GM23248 (cell line): ENCODE data around the gene SDR42E2. TPM values are rescaled to one million over a fixed set of nuclear protein-coding genes. Genes with fewer than 3 reads are reported as not detected.

Experiments used
- DNase-seq: peaks from one replicate; pipeline ENCODE4 v3.0.0-alpha.2; 2015
- H2AFZ ChIP-seq: fragments of 200-600 bp; sonication (generic); 2 replicates; pipeline ENCODE4 v1.6.1; 2016; ENCODE audit warnings: antibody characterized with exemption
- H3F3A ChIP-seq: fragments of 200-600 bp; sonication (generic); 2 replicates; pipeline ENCODE4 v1.6.1; 2016; ENCODE audit warnings: mild to moderate bottlenecking, antibody characterized with exemption, mixed run types; ENCODE audit not compliant: insufficient read depth
- H3K27ac ChIP-seq: fragments of 200-600 bp; sonication (generic); 2 replicates; pipeline ENCODE4 v1.5.1; 2016; ENCODE audit warnings: mild to moderate bottlenecking
- H3K27me3 ChIP-seq: fragments of 200-600 bp; sonication (generic); replicated peaks from 2 replicates; pipeline ENCODE4 v1.6.1; 2016; ENCODE audit warnings: mild to moderate bottlenecking; ENCODE audit not compliant: insufficient read depth
- H3K36me3 ChIP-seq: fragments of 200-600 bp; sonication (generic); 2 replicates; pipeline ENCODE4 v1.6.1; 2016; ENCODE audit warnings: low read depth, mild to moderate bottlenecking
- H3K4me1 ChIP-seq: fragments of 200-600 bp; sonication (generic); 2 replicates; pipeline ENCODE4 v1.6.1; 2016; ENCODE audit warnings: mild to moderate bottlenecking; ENCODE audit not compliant: insufficient read depth
- H3K4me2 ChIP-seq: fragments of 200-600 bp; sonication (generic); one replicate; pipeline ENCODE4 v1.6.1; 2016; ENCODE audit warnings: mild to moderate bottlenecking; ENCODE audit not compliant: unreplicated experiment
- H3K4me3 ChIP-seq: fragments of 200-600 bp; sonication (generic); 2 replicates; pipeline ENCODE4 v1.5.1; 2016; ENCODE audit warnings: mild to moderate bottlenecking
- H3K79me2 ChIP-seq: fragments of 200-600 bp; sonication (generic); 2 replicates; pipeline ENCODE4 v1.6.1; 2016; ENCODE audit warnings: mild to moderate bottlenecking; ENCODE audit not compliant: insufficient read depth
- H3K9ac ChIP-seq: fragments of 200-600 bp; sonication (generic); 2 replicates; pipeline ENCODE4 v1.6.1; 2016; ENCODE audit warnings: mild to moderate bottlenecking
- H3K9me2 ChIP-seq: fragments of 200-600 bp; sonication (generic); 2 replicates; pipeline ENCODE4 v1.6.1; 2016; ENCODE audit warnings: mixed run types, mild to moderate bottlenecking, moderate library complexity; ENCODE audit not compliant: insufficient read depth
- H3K9me3 ChIP-seq: fragments of 200-600 bp; sonication (generic); one replicate; pipeline ENCODE4 v1.6.1; 2017; ENCODE audit warnings: low read depth
- H4K20me1 ChIP-seq: fragments of 200-600 bp; sonication (generic); 2 replicates; pipeline ENCODE4 v1.6.0; 2016; ENCODE audit not compliant: insufficient read depth
- EZH2 ChIP-seq: fragments of 200-600 bp; sonication (generic); IDR thresholded peaks from 2 replicates; pipeline ENCODE4 v1.6.1; 2018; ENCODE audit warnings: antibody characterized with exemption, mild to moderate bottlenecking; ENCODE audit not compliant: insufficient read depth, poor library complexity, severe bottlenecking
- EZH2phosphoT487 ChIP-seq: fragments of 200-600 bp; sonication (generic); IDR thresholded peaks from 2 replicates; pipeline ENCODE4 v1.6.1; 2018; ENCODE audit warnings: antibody characterized with exemption, moderate library complexity, mild to moderate bottlenecking, low read depth; ENCODE audit not compliant: insufficient read depth
- WGBS, 2 experiments: methylation state at CpG; one replicate each; pipeline ENCODE4 v1.1.6; 2015 to 2017; ENCODE audit warnings: low lambda C conversion rate in 2 of 2, low coverage in 1 of 2; ENCODE audit errors: missing lambda C conversion rate in 2 of 2; 5-methylcytosine and 5-hydroxymethylcytosine counted together
- in situ Hi-C: fragments of 300-500 bp; cut with MboI; formaldehyde crosslinking; loops from 2 replicates; pipeline ENCODE4 v1.15.0; 2020
- polyA plus RNA-seq: library from polyadenylated mRNA; unstranded; fragments of >200 nt; fragmentation: Nextera tagmentation; extraction: Ambion mirVana; gene quantifications from 2 replicates; pipeline ENCODE4 v1.2.1, GENCODE V29; 2016
- total RNA-seq: library from RNA; depleted of rRNA; stranded (reverse); fragments of >200 nt; shearing (Covaris generic); gene quantifications from 2 replicates; pipeline ENCODE4 v1.2.3, GENCODE V29; 2014; rRNA removed

The SDR42E2 gene
- total RNA-seq (not detected in 2 replicates), polyA plus RNA-seq (not detected in 2 replicates)

- no peak within 1 kb of the TSS for H2AFZ ChIP-seq
- in situ Hi-C loops, result no loop called here
- no peak within 1 kb of the TSS for H3K4me3 ChIP-seq
- H3K4me1 ChIP-seq, result no peaks in the 10 kb centered on the region
- H3F3A ChIP-seq, result no peaks in the 10 kb centered on the region
- no peak within 1 kb of the TSS for H3K27ac ChIP-seq
- H3K9me3 ChIP-seq, result no peaks in the 10 kb centered on the region
- H3K27me3 ChIP-seq, result peaks cover 23% of the 10 kb centered on the region
- no peak within 1 kb of the TSS for H3K9ac ChIP-seq
- no peaks in the 10 kb centered on the region for H3K79me2 ChIP-seq
- TF ChIP-seq EZH2phosphoT487 (no peak), EZH2 (no peak)
- 6 to 17% methylated on average over 8 to 40 of the region's 40 CpGs for WGBS, 2 experiments
- H3K9me2 ChIP-seq, result no peaks in the 10 kb centered on the region
- DNase-seq, result no peak
- no peaks in the 10 kb centered on the region for H4K20me1 ChIP-seq
- H3K4me2 ChIP-seq, result no peak within 1 kb of the TSS
- no peaks in the 10 kb centered on the region for H3K36me3 ChIP-seq
These were observed at the start of gene SDR42E2 for GRCh38 chr16:22161999-22162655. TSS of gene SDR42E2 (plus strand) at chr16:22162506. CDS start at chr16:22165583, 3,077 bp downstream.

- Histone ChIP-seq H3K9me2 (no peaks in the 10 kb centered on the region), H2AFZ (no peak overlapping the region), H3K79me2 (no peaks in the 10 kb centered on the region), H3K4me2 (no peak overlapping the region), H3K4me1 (no peaks in the 10 kb centered on the region), H3K9ac (no peak overlapping the region), H3K27me3 (peaks cover 4% of the 10 kb centered on the region), H3F3A (no peaks in the 10 kb centered on the region), H3K36me3 (no peaks in the 10 kb centered on the region), H3K9me3 (no peaks in the 10 kb centered on the region), H4K20me1 (no peaks in the 10 kb centered on the region), H3K27ac (no peak overlapping the region), H3K4me3 (no peak overlapping the region)
- in situ Hi-C loops, result no loop called here
- no peak for DNase-seq
- TF ChIP-seq EZH2 (no peak), EZH2phosphoT487 (no peak)
- 66 to 68% methylated on average over 2 of the region's 2 CpGs for WGBS, 2 experiments
These were observed 46.1 kb upstream of the SDR42E2 start for GRCh38 chr16:22116095-22116700.

GRCh38 chr16:22117609-22118008 is 44.7 kb upstream of the SDR42E2 start:
- Histone ChIP-seq H3K9me3 (no peaks in the 10 kb centered on the region), H3K4me2 (no peak overlapping the region), H3K4me3 (no peak overlapping the region), H3K27me3 (peaks cover 3% of the 10 kb centered on the region), H3K36me3 (no peaks in the 10 kb centered on the region), H4K20me1 (no peaks in the 10 kb centered on the region), H3K9me2 (no peaks in the 10 kb centered on the region), H3F3A (no peaks in the 10 kb centered on the region), H3K79me2 (no peaks in the 10 kb centered on the region), H3K27ac (no peak overlapping the region), H3K4me1 (no peaks in the 10 kb centered on the region), H3K9ac (no peak overlapping the region), H2AFZ (no peak overlapping the region)
- TF ChIP-seq EZH2 (no peak), EZH2phosphoT487 (no peak)
- 72 to 73% methylated on average over 2 of the region's 2 CpGs for WGBS, 2 experiments
- in situ Hi-C loops, result no loop called here
- DNase-seq, result no peak

DNA sequence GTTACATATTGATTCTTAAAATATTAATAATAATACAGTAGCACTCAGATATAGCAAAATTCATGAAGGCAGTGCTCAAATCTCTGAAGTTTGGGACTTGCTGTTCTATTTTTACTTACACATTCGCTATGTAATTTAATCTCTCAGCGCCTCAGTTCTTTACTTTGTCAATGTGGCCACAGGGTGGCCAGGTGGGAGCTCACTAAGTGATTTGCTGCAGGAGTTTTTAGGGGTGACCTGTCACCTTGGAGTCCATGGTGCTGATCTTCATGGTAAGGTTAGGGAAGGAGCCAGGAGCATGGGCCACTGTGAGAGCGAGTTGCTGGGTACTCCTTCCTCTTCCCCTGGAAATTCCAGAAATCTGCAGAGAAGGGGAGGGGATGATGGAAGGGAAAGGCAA is 41.9 kb upstream of the SDR42E2 start:
- Histone ChIP-seq H3K4me2 (no peak overlapping the region), H3K4me1 (no peaks in the 10 kb centered on the region), H3K9ac (no peak overlapping the region), H3F3A (no peaks in the 10 kb centered on the region), H3K4me3 (no peak overlapping the region), H3K27me3 (no peaks in the 10 kb centered on the region; the same call in none of the 2 replicates), H3K9me2 (no peaks in the 10 kb centered on the region), H2AFZ (no peak overlapping the region), H3K9me3 (no peaks in the 10 kb centered on the region), H3K27ac (no peak overlapping the region), H4K20me1 (no peaks in the 10 kb centered on the region), H3K36me3 (no peaks in the 10 kb centered on the region), H3K79me2 (no peaks in the 10 kb centered on the region)
- TF ChIP-seq EZH2 (no peak), EZH2phosphoT487 (no peak)
- WGBS, 2 experiments, result 55 to 57% methylated on average over 3 of the region's 3 CpGs
- in situ Hi-C loops, result no loop called here
- no peak for DNase-seq
